Measurements from ENCODE around the gene MB. TPM values are rescaled to one million over a fixed set of nuclear protein-coding genes. Genes with fewer than 3 reads are reported as not detected.

Gene MB
- total RNA-seq, 1 experiment from 2014 or later: 17.3 TPM

GRCh38 chr22:35576671-35577070, 40.5 kb downstream of the MB start:
- Histone ChIP-seq H3K4me3 (ENCODE audit: low read depth in 2 of 2, low read length in 2 of 2) (no peak overlapping the region), H3K36me3 (ENCODE audit: control insufficient read depth, insufficient read depth, low read length) (no peaks in the 10 kb centered on the region), H3K4me1 (ENCODE audit: control insufficient read depth, insufficient read depth, low read length) (no peaks in the 10 kb centered on the region), H3K27ac (ENCODE audit: low read length) (peak overlapping the region; percentile 39; the same call in 1 of the 2 replicates), H3K9me3 (ENCODE audit: control insufficient read depth, insufficient read depth, low read depth, low read length) (no peaks in the 10 kb centered on the region), H3K27me3 (ENCODE audit: control insufficient read depth, insufficient read depth, low read length) (no peaks in the 10 kb centered on the region)
- no peak for DNase-seq (ENCODE audit: low read depth, low spot score)
- POLR2A ChIA-PET: no interaction called here
- in situ Hi-C loops (cut with HindIII; ENCODE audit: low pct_unique_long_range_greater_than_20kb, low sequenced_read_pairs) (no loop called here), intact Hi-C loops (cut with micrococcal nuclease; ENCODE audit: unreplicated experiment) (no loop called here)
- no peak for TF ChIP-seq TCF7L2 (IDR thresholded peaks at IDR 0.05; ENCODE audit: low read depth, low read length)
- no peak for TF ChIP-seq CTCF (IDR thresholded peaks at IDR 0.05)
- TF ChIP-seq SIN3A (IDR thresholded peaks at IDR 0.05; ENCODE audit: borderline replicate concordance, insufficient read depth, low read depth, low read length): no peak
- TF ChIP-seq REST (IDR thresholded peaks at IDR 0.05; ENCODE audit: insufficient read depth in 1 of 2, low read depth in 2 of 2, low read length in 1 of 2): no peak
- no peak for TF ChIP-seq POLR2AphosphoS5 (IDR thresholded peaks at IDR 0.05; ENCODE audit: low read depth, low read length)
- CTCF ChIA-PET: no interaction called here
- ATAC-seq: no peak
- BruUV-seq (replicated peaks): no TSS peak

- POLR2A ChIA-PET: no interaction called here
- ATAC-seq: peak; percentile 58
- Histone ChIP-seq H3K27me3 (ENCODE audit: control insufficient read depth, insufficient read depth, low read length) (no peaks in the 10 kb centered on the region), H3K4me3 (ENCODE audit: low read depth in 2 of 2, low read length in 2 of 2) (no peak overlapping the region), H3K27ac (ENCODE audit: low read length) (no peak overlapping the region), H3K36me3 (ENCODE audit: control insufficient read depth, insufficient read depth, low read length) (no peaks in the 10 kb centered on the region), H3K9me3 (ENCODE audit: control insufficient read depth, insufficient read depth, low read depth, low read length) (no peaks in the 10 kb centered on the region), H3K4me1 (ENCODE audit: control insufficient read depth, insufficient read depth, low read length) (0 out of 2 replicates have a peak, but pooled peaks cover 1% of the 10 kb centered on the region)
- in situ Hi-C loops (cut with HindIII; ENCODE audit: low pct_unique_long_range_greater_than_20kb, low sequenced_read_pairs) (no loop called here), intact Hi-C loops (cut with micrococcal nuclease; ENCODE audit: unreplicated experiment) (no loop called here)
- TF ChIP-seq TCF7L2 (IDR thresholded peaks at IDR 0.05; ENCODE audit: low read depth, low read length) (no peak), CTCF (IDR thresholded peaks at IDR 0.05) (no peak)
- no peak for DNase-seq (ENCODE audit: low read depth, low spot score)
- no TSS peak for BruUV-seq (replicated peaks)
- CTCF ChIA-PET: no interaction called here
These were observed 41.9 kb downstream of the MB start for GRCh38 chr22:35575116-35575748.
